HG03469 (cell line): ENCODE results near the gene ZDHHC11.
"Not testable (repeated sequence)": the region's sequence is repeated elsewhere in the genome, so short reads cannot be mapped to it uniquely, and the experiment has no call there.

Source experiments
- ATAC-seq: cut with Tn5 transposase; IDR thresholded peaks from one replicate; pipeline ENCODE4 v1.9.1; 2021; ENCODE audit warnings: mild to moderate bottlenecking, moderate library complexity, moderate number of reproducible peaks; ENCODE audit not compliant: unreplicated experiment

The ZDHHC11 gene

DNA sequence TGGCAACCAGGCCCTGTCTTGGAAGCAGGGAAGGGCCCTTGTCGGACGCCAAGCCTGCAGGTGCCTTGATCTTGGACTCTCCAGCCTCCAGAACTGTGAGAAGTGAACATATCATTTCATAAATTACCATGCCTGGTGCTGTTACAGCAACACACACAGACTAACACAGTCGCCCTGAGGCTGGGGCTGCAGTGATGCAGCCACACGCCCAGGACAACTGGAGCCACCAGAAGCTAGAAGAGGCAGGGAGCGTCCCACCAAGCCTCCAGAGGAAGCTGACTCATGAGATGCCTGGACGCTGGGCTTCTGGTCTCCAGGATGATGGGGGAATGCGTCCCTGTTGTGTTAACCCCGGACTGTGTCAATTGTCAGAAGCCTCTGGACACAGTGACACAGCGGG lies 71.8 kb downstream of the ZDHHC11 start:
- ATAC-seq, result not testable (repeated sequence)

DNA sequence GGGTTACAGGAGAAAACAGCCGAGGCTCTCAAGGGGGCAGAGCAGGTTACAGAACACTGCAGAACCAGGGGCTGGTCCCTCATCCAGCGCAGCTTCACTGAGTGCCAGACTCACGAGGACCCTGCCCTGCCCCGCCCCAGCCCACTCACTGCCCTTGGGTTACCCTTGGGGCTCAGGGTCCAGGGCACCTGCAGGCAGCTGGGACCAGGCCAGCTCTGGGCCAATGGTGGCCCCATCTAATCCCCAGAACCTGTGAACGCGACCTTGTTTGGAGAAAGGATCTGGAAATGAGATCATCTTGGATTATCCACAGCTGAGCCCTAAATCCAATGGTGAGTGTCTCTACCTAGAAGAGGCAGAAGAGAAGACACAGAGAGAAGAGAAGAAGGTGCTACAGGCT lies 72.4 kb downstream of the ZDHHC11 start:
- ATAC-seq, result not testable (repeated sequence)

DNA sequence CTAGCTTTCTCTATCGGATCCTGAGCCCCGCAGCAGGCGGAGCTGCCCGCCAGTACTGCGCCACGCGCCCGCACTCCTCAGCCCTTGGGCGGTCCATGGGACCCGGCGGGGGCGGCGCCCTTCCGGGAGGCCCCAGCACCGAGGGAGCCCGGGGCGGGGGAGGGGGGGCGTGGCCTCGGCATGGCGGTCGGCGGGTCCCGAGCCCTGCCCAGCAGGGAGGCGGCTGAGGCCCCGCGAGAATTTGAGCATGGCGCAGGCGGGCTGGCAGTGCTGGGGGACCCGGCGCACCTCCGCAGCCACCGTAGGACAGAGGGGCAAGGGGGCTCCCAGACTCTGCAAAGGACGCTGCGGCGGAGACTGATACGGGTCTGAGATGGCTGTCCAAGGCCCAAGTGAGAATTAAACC lies 73.0 kb downstream of the ZDHHC11 start:
- ATAC-seq, result no peak

DNA sequence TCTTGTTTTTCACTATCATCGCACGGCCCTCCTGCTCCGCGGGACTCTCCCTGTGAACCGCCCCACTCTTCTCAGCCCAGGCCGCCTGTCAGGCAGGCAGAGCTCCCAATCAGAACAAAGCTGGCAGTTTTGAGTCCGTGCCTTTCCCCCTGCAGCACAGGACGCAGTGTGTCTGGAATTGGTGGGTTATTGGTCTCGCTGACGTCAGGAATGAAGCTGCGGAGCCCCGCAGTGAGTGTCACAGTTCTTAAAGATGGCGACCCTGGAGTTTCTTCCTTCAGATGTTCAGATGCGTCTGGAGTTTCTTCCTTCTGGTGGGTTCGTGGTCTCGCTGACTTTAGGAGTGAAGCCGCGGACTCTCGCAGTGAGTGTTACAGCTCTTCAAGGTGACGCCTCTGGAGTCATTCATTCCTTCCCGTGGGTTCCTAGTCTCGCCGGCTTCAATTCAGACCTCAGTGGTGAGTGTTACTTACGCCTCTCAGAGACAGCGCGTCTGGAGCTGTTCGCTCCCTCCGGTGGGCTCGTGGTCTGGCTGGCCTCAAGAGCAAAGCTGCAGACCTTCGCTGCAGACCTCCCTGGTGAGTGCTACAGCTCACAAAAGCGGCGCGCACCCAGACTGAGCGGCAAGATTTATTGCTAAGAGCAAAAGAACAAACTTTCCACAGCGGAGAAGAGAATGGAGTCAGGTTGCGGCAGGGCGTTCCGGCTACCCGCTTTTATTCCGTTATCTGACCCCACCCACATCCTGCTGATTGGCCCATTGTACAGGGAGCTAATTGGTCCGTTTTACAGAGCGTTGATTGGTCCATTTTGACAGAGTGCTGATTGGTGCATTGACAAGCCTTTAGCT lies 73.7 kb downstream of the ZDHHC11 start:
- ATAC-seq, result no peak

DNA sequence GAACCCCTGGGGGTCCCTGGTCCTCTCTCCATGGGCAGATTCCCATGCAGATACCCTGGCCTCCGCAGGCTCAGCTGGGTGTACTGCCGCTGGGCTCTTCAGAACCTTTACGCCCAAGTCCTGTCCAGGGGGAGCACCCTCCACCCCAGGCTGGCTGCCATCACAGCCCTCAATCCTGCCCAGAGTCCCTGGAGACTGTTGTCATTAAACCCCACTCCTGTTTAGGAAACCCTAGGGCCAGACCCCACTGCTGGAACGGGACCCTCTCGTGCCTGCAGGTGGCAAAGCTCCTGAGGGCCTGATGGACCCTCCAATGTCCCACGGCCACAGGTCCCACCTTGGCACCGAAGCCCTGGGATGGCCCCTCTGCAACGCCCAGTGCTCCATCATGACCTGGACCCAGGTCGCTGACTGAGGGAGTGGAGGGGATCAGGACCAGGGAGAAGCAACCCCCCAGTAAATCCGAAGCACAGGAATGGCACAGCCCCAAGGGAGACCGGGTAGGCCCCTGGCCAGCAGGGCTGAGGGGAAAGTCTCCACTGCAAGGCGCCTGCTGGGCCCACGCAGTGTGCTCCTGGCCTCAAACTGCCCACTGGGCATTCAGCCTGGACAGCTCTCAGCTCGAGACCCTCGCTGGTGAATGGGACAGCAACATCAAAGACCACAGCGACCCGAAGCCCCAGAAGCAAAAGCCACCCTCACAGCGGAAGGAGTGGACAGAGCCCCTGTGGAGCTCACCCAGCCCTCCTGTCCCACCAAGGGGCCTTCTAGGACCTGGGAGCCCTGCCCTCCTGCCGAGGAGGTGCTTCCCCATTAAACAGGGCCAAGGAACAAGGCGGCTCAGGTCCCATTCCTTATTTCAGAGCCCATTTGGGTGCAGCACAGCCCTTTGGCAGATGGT lies 74.6 kb downstream of the ZDHHC11 start:
- no peak for ATAC-seq

DNA sequence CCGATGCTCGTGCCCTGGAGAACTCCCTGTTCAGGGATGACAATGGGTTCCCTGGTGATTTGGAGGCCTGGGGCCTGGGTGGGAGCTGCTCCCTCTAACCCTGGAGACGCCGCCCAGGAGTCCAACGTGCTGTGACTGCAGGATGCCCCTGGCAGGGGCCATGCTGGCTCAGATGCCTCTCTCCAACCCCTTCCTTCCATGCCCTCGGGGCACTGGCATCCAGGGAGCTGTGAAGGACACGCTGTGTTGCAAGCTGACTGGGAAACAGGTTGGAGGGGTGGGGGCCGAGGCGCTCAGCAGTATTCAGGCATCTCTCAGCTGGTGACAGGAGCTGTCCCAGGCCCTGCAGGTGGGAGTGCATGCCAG lies 75.2 kb downstream of the ZDHHC11 start:
- not testable (repeated sequence) for ATAC-seq

DNA sequence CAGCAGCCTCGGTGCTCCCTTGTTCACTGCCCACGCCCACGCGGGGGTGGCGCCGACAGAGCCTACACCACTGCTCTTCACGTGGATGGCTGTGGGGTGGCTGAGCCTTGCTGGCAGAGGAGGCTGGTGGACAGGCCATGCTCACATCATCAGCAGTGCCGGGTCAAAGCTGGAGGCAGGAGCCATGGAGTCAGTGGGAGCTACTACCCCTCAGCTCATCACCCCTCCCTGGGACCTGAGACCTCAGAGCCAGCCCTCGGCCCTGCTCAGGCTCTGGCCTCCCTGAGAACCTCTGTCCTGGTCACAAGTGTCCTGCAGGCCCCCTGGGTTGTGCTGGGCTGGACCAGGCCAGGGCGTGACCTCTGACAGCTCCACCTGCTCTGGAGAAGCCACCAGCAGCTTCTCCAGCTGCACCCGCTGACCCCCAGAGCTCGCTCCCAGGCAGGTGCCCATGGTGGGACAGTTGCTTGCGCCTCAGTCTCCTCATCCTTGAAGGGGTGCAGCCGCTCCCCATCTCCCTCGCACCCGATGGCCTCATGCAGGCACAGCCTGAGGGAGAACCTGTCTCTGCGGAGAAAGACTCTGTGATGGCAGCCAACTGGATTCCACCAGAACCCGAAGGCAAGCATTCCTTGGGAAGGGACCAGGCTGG lies 75.8 kb downstream of the ZDHHC11 start:
- not testable (repeated sequence) for ATAC-seq

DNA sequence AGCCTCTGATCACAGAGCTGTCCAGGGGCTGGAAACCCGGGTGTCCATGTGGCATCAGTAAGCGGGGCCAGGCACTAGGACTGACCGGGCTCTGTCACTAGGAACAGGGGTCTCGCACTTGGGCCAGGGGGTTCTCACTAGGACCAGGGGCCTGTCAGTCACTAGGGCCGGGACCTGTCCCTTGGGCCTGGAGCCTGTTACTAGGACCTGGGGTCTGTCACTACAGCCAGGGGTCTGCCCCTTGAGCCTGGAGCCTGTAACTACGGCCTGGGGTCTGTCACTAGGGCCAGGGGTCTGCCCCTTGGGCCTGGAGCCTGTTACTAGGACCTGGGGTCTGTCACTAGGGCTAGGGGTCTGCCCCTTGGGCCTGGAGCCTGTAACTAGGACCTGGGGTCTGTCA lies 76.5 kb downstream of the ZDHHC11 start:
- not testable (repeated sequence) for ATAC-seq

DNA sequence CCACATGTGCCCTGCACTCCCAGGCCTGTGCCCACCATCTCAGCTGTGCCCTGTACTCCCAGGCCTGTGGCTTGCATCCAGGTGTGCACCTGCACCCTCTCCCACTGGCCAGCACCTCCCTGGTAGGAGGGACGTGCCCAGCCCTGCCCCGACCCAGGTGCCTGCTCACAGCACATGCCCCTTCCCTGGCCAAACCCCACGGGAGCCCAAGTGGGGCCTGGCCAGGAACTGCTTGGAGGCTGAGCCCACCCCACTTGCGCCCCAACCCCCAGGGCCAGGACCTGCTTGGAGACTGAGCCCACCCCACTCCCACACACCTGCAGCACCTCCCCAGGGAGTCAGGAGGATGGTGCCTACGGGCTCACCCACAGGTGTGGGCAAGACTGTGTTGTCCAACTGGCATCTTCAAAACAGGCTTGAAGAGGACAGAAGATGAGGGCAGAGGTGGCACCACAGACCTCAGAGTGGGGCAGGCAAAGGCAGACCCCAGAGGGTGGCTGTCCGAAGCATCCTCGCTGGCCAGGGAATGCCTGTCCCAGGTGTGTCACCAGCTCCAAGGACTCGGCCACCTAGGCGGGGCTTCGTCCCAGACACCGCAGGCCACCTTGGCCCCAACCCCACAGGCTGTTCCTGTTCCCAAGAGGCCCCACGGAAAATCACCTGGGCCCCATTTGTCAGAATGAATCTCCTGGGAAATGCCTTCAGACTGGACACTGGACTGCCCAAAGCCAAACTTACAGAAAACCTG lies 77.1 kb downstream of the ZDHHC11 start:
- ATAC-seq, result no peak

DNA sequence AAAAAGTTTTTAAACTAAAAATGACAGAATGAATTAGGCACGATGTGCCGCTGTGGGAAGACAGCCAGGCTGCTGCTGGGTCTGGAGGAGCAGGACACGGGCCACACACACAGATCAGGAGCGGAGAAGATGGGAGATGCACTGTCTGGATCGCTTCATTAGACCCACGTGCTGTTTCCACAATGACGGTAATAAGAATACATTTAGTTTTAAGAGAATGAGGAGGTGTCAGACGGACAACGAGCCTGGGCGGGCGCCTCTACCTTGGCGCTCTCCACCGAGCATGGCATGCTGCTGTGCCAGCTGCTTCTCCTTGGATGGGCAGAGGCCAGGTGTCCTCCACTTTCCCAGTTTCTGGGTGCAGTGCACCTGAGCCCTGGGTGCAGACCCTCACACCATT lies 77.9 kb downstream of the ZDHHC11 start:
- not testable (repeated sequence) for ATAC-seq

DNA sequence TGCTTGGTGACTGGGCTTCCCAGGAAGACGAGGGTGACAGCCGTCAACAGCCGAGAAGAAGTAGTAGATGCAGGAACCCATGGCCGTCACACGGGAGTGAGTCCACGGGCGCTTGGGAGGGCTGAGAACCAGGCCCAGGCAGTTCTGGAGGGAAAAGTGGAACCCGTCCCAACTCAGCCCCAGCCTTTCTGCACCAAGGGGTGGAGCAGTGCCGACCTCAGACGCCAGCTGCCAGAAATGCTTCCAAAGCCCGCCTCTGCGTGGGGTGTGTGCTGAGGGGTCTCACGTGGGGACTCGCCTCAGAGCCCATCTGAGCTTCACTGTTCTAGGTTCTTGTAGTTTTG lies 78.3 kb downstream of the ZDHHC11 start:
- not testable (repeated sequence) for ATAC-seq

DNA sequence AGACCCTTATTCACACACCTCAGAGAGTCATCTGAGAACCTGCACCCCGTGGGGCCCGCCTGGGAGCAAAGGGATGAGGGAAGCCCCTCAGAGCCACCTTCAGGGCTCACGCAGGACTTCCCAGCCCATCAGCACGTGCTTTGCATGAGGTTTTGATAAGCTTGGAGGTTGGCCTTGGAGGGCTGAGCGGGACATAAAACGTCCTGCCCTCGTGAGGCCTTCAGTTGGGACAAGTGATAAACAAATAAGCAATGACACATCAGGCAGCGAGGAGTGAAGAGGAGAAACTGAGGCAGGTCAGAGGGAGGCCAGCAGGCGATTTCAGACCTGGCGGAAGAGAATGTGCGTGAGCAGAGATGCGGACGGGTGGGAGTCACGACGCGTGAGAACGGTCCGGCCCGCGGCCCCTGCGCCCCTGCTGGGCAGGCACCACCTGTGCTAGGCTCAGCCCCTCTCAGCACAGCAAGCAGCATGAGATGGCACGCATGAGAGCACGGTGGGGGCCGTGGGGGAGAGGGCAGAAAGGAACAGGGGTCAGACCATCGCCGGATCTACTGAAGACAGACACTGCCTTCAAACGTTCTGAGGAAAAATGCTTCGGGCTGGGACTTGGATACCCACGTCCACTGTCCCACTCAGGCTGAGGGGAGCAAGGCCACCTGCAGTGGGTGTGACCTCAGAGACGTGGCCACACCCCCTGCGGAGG lies 78.8 kb downstream of the ZDHHC11 start:
- not testable (repeated sequence) for ATAC-seq

DNA sequence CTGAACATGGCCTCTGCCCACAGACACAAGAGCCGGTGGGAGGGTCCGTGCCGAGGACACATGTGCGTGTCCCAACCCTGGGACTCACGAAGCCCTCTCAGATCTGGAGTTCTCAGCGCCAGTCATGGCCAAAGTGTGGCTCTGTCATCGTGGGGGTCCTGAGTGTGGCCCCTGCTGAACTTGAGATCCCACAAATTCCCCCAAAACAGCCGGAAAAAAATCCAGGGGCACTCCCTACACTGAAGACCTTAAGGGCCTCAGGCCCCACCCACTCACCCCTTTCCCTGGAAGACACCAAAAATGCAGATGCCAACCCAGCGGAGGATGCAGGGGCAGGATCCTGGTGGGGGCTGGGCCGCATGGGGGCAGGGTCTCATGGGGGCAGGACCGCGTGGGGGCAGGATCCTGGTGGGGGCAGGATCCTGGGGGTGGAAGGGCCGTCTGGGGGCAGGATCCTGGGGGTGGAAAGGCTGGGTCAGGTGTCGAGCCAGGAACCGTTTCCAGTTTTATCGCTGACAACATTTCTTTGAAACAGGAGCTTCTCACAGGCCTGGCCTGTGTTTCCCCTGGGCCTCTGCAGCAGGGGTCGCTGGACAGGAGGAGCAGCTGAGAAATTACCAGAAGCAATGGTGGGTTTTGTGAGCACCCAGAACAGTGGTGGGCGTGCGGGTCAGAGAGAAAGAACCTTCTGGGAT lies 79.6 kb downstream of the ZDHHC11 start:
- ATAC-seq, result not testable (repeated sequence)

DNA sequence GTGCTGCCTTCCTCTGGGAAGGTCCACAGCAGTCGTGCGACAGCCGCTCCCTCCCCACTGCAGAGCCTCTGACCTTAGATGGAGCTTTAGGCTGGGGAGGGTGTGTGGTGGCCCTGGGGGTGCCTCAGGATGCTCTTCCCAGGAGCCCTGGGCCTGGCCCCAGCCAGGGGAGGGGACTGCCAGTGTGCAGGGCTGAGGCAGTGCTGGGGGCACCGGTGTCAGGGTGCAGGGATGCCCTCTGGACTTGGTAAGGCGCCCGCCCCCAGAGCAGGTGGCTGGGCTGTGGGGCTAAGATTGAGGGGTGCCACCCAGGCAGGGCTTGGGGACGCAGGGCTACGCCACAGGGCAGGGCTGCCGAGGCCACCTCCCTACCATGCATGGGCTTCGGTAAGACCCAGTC lies 80.2 kb downstream of the ZDHHC11 start:
- not testable (repeated sequence) for ATAC-seq

DNA sequence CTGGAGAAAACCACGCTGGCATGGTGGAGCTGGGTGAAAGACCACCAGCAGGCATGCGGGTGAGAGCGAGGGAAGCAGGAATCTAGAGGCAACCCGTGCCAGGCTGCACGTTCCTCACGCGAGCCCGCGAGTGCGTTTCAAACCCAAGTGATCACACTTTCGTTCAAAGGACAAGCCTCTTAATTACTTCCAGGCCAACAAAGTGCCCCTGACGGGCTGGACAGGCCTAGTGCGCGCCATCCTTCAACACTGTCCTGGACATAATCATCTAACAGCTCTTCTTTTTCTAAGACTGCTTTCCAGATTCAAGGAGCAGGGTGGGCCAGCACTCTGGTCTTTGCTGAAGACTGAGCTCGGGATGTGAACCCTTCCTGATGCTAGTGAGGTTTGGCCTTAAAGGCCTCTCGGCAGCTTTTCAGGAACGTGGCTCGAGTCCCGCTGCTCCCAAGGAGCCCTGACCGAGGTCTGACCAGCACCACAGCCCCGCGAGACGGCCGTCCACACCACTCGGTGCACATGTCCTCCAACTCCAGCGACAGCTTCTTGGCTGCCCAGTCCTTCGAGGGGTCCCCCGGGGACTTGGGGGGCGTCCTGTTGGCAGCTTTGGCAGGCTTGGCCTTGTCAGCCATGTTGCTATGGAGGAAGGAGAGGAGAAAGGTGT lies 81.2 kb downstream of the ZDHHC11 start:
- ATAC-seq, result not testable (repeated sequence)

DNA sequence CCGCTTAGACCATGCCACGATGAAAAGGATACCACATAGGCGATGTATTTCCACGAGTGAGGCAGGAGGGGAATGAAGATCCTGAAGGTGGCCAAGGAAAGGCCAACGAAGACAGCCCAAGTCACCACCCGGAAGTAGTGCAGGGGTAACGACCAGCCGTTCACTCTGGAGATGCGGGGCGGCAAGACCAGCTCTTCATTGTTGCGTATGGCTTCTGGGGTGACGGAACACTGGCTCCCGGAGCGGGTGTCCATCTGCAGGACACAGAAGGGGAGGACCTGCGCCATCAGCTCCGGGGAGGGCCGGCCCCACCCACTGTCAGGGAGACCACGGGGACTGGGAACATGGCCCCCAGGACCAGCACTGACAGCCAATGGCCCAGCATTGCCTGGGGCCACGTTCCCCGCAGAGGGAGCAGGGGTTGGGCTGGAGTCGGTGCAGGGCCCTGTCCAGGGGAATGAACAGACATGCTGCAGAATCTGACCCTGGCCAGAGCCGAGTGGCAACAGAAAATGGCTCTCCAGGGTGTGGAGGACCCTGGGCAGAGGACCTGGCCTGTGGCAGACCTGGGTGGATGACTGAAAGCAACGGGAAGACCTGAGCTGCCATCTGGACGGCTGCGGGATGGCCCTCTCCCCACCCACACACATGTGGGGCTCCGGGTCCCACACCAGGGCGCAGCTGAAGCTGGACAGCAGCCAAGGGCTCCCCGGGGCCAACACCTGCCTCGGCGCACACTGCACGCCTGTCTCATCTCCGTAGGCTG lies 83.9 kb downstream of the ZDHHC11 start:
- no peak for ATAC-seq

DNA sequence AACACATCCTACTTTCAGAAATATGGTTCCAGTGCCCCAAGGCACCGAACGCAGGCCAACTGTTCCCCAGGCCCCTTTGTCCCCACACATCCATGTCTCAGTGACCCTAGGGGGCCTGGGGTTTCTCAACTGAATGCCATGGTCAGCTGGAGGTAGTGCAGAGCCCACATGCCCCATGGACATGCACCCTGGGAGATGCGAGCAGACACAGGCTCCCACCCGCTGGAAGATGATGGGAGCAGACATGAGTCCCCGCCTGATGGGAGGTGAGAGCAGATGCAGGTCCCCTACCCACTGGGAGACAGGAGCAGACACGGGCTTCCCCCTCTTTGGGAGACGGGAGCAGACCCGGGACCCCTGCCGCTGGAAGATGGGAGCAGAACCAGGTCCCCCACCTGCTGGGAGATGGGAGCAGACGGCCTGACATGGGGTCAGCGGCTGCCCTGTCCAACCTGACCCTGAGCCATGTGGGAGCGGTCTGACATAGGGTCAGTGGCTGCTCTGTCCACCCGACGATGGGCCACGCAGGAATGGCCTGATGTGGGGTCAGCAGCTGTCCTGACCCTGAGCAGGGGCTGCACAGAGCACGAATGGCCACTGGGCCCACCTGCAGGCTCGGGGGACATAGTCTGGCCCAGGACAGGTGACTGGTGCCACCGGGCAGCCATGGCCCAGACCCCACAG lies 84.7 kb downstream of the ZDHHC11 start:
- no peak for ATAC-seq
